HepG2 (cell line): Measurements from ENCODE around the gene ARHGAP10. TPM values are rescaled to one million over a fixed set of nuclear protein-coding genes. Genes with fewer than 3 reads are reported as not detected.

Experiments
- ATAC-seq: fragments of 200-7000 bp; cut with Tn5 transposase; 3 replicates; pipeline ENCODE4 v1.9.1; 2020; ENCODE audit warnings: mild to moderate bottlenecking, moderate library complexity
- BruUV-seq: library from RNA; stranded (reverse); fragments of 400-500 nt; replicated peaks from 2 replicates; lab custom pipeline; 2021; lab: Mats Ljungman, UMichigan
- CTCF ChIA-PET: fragments of 300-600 bp; formaldehyde crosslinking; extraction: SDS; loops from one replicate; lab custom pipeline; 2021; ENCODE audit warnings: low total read pairs, inconsistent platforms, low intra/inter-chr PET ratio; lab: Yijun Ruan, JAX
- POLR2A ChIA-PET: fragments of 350-600 bp; sonication (Branson Sonifier 250); formaldehyde crosslinking; loops from one replicate; lab custom pipeline; 2020; ENCODE audit warnings: antibody characterized with exemption, inconsistent platforms; lab: Yijun Ruan, JAX
- DNase-seq: peaks from one replicate; pipeline ENCODE4 v3.0.0-alpha.2; 2015; ENCODE audit warnings: low spot score
- FAIRE-seq: peaks from 3 replicates; lab custom pipeline; 2011; peaks lifted over from hg19 to GRCh38; lab: Jason Lieb, UNC
- H2AFZ ChIP-seq: one replicate; pipeline ENCODE4 v1.6.1; 2011; ENCODE audit warnings: low read length, inconsistent platforms
- H3K27ac ChIP-seq: fragments of 300-600 bp; 3 replicates; pipeline ENCODE4 v1.8.0; 2011; ENCODE audit warnings: mixed run types, mild to moderate bottlenecking, mixed read lengths, low read length, inconsistent platforms; ENCODE audit not compliant: insufficient read depth; ENCODE audit errors: extremely low read length
- H3K27me3 ChIP-seq, 2 experiments: fragments of 200-600 bp in 1 of 2; 2 replicates in 1 of 2; 3 replicates in 1 of 2; pipeline versions ENCODE4 v1.6.0 to v1.8.0; 2011; ENCODE audit warnings: low read length in 2 of 2, mild to moderate bottlenecking in 2 of 2, moderate library complexity in 2 of 2, inconsistent platforms in 1 of 2; ENCODE audit not compliant: insufficient read depth in 2 of 2, control insufficient read depth in 1 of 2
- H3K36me3 ChIP-seq, 2 experiments: fragments of 200-600 bp in 1 of 2; replicated peaks in 1 of 2; 2 replicates in 1 of 2; 3 replicates in 1 of 2; pipeline versions ENCODE4 v1.5.1 to v1.8.0; 2011; ENCODE audit warnings: low read length in 2 of 2, inconsistent platforms in 1 of 2; ENCODE audit not compliant: insufficient read depth in 2 of 2, control insufficient read depth in 1 of 2
- H3K4me1 ChIP-seq: 2 replicates; pipeline ENCODE4 v1.5.1; 2012; ENCODE audit warnings: low read length, inconsistent platforms; ENCODE audit not compliant: insufficient read depth
- H3K4me2 ChIP-seq: 2 replicates; pipeline ENCODE4 v1.6.0; 2011; ENCODE audit warnings: low read depth, low read length, inconsistent platforms
- H3K4me3 ChIP-seq, 3 experiments: fragments of 200-600 bp in 1 of 3; sonication (generic), shearing (Covaris generic) in 1 of 3; replicated peaks in 1 of 3; 2 replicates each; pipeline ENCODE4 v1.5.1; 2011 to 2016; ENCODE audit warnings: low read length in 3 of 3, inconsistent platforms in 2 of 3, low read depth in 2 of 3, mild to moderate bottlenecking in 2 of 3, control low read depth in 1 of 3, mixed read lengths in 1 of 3; ENCODE audit not compliant: insufficient read depth in 1 of 3
- H3K79me2 ChIP-seq: one replicate; pipeline ENCODE4 v1.6.1; 2011; ENCODE audit warnings: low read length, inconsistent platforms; ENCODE audit not compliant: insufficient read depth
- H3K9ac ChIP-seq: 2 replicates; pipeline ENCODE4 v1.6.0; 2011; ENCODE audit warnings: mild to moderate bottlenecking, low read depth, low read length, inconsistent platforms; ENCODE audit not compliant: insufficient read depth
- H3K9me3 ChIP-seq: 2 replicates; pipeline ENCODE4 v1.5.1; 2012; ENCODE audit warnings: mild to moderate bottlenecking, low read length
- H4K20me1 ChIP-seq: 2 replicates; pipeline ENCODE4 v1.6.0; 2011; ENCODE audit warnings: inconsistent platforms, mild to moderate bottlenecking, low read length, moderate library complexity; ENCODE audit not compliant: insufficient read depth
- HDAC6 ChIP-seq: fragments of 200-600 bp; sonication (generic); IDR thresholded peaks from 2 replicates; pipeline ENCODE4 v1.7.0; 2017; ENCODE audit warnings: mild to moderate bottlenecking, antibody characterized with exemption, low read length, low read depth
- HOXA5 ChIP-seq: sonication (generic); formaldehyde crosslinking; IDR thresholded peaks from 2 replicates; pipeline ENCODE4 v1.4.0; 2020; ENCODE audit warnings: missing genetic modification reagents
- NFE2L1 ChIP-seq: sonication (generic); formaldehyde crosslinking; IDR thresholded peaks from 2 replicates; pipeline ENCODE4 v1.4.0; 2020; ENCODE audit warnings: missing genetic modification reagents, mild to moderate bottlenecking, borderline replicate concordance
- PHB2 ChIP-seq: fragments of 450-650 bp; IDR thresholded peaks from 2 replicates; pipeline ENCODE4 v1.6.1; 2018; ENCODE audit not compliant: partially characterized antibody
- SATB2 ChIP-seq: sonication (generic); formaldehyde crosslinking; IDR thresholded peaks from 2 replicates; pipeline ENCODE4 v1.5.0; 2020; ENCODE audit warnings: missing genetic modification reagents
- ZNF879 ChIP-seq: sonication (generic); formaldehyde crosslinking; IDR thresholded peaks from 2 replicates; pipeline ENCODE4 v1.8.1; 2023; ENCODE audit warnings: missing genetic modification reagents
- WGBS: methylation state at CpG from one replicate; pipeline ENCODE4 v1.1.6; 2017; ENCODE audit warnings: low lambda C conversion rate; 5-methylcytosine and 5-hydroxymethylcytosine counted together
- in situ Hi-C: cut with HindIII; loops from 2 replicates; pipeline ENCODE4 v1.10.0; 2017; ENCODE audit warnings: low pct_unique_long_range_greater_than_20kb; ENCODE audit not compliant: extremely low pct_ligation_motif_present
- intact Hi-C: fragments of 100-400 bp; cut with micrococcal nuclease; formaldehyde crosslinking; loops from one replicate; pipeline ENCODE4 v1.10.0; 2022; ENCODE audit not compliant: unreplicated experiment
- polyA plus RNA-seq, 8 experiments: library from polyadenylated mRNA; depleted of rRNA in 3 of 8; stranded (reverse) in 7 of 8; unstranded in 1 of 8; fragments of >200 nt; fragmentation: Illumina TruSeq in 4 of 8; extraction: Trizol in 4 of 8; gene quantifications; 2 replicates each; pipeline versions ENCODE4 v1.2.1 to v1.2.3, GENCODE V29; 2011 to 2016; ENCODE audit warnings: low read depth in 4 of 8, missing spikeins in 1 of 8, mixed read lengths in 1 of 8; ENCODE audit not compliant: insufficient read depth in 1 of 8
- total RNA-seq, 5 experiments: library from RNA; depleted of rRNA; stranded (reverse); fragments of >200 nt; fragmentation: Illumina TruSeq; extraction: Trizol; gene quantifications; 2 replicates each; pipeline ENCODE4 v1.2.3, GENCODE V29; 2016; ENCODE audit warnings: low read depth in 1 of 5
- TF ChIP-seq, protein P1 (sequence below): sonication (generic); formaldehyde crosslinking; IDR thresholded peaks from 2 replicates; pipeline ENCODE4 v1.4.0; 2020; ENCODE audit warnings: missing genetic modification reagents
- TF ChIP-seq, protein P2 (sequence below): sonication (generic); formaldehyde crosslinking; IDR thresholded peaks from 2 replicates; pipeline ENCODE4 v1.4.0; 2020; ENCODE audit warnings: mild to moderate bottlenecking, low read depth, missing genetic modification reagents
- TF ChIP-seq, protein P3 (sequence below): sonication (generic); formaldehyde crosslinking; conservative IDR thresholded peaks from 2 replicates; pipeline ENCODE4 v1.4.0; 2020; ENCODE audit warnings: mild to moderate bottlenecking, missing genetic modification reagents, moderate library complexity
- TF ChIP-seq, protein P4 (sequence below): sonication (generic); formaldehyde crosslinking; IDR thresholded peaks from 2 replicates; pipeline ENCODE4 v1.5.1; 2020; ENCODE audit warnings: missing genetic modification reagents, mild to moderate bottlenecking, borderline replicate concordance

Gene ARHGAP10
- total and polyA plus RNA-seq, 2 of the 13 experiments (the other 11 are each of a cell fraction or from before 2014, with no cell fraction given) = 0.45 to 1.6 TPM

DNA sequence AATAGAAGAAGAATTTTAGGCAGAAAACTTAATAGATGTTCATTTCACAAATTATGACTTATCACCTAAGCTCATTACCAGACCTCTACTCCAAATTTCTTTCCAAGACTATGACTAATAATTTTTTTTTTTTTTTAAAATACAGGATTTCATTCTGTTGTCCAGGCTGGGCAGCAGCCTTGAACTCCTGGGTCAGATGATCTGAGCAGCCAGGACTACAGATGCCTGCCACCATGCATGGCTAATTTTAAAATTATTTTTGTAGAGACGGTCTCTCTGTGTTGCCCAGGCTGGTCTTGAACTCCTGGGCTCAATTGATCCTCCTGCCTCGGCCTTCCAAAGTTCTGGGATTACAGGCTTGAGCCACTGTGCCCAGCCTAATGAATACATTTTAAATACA lies 119.2 kb downstream of the ARHGAP10 start:
- ChIA-PET CTCF (no interaction called here), POLR2A (no interaction called here)
- H3K9me3 ChIP-seq = no peaks in the 10 kb centered on the region
- H3K9ac ChIP-seq = no peak overlapping the region
- no peak overlapping the region for H3K27ac ChIP-seq
- intact Hi-C loops (no loop called here), in situ Hi-C loops (loop anchor here (25.0 kb wide), 1 partner anchor 689 kb away; no protein-coding TSS in a partner anchor)
- H3K4me3 ChIP-seq = no peak overlapping the region
- 43% methylated on average over 2 of the region's 2 CpGs for WGBS
- DNase-seq = no peak
- TF ChIP-seq HOXA5 (CRISPR knock-in tag) (no peak), HDAC6 (no peak)
- TF ChIP-seq, protein P1, sequence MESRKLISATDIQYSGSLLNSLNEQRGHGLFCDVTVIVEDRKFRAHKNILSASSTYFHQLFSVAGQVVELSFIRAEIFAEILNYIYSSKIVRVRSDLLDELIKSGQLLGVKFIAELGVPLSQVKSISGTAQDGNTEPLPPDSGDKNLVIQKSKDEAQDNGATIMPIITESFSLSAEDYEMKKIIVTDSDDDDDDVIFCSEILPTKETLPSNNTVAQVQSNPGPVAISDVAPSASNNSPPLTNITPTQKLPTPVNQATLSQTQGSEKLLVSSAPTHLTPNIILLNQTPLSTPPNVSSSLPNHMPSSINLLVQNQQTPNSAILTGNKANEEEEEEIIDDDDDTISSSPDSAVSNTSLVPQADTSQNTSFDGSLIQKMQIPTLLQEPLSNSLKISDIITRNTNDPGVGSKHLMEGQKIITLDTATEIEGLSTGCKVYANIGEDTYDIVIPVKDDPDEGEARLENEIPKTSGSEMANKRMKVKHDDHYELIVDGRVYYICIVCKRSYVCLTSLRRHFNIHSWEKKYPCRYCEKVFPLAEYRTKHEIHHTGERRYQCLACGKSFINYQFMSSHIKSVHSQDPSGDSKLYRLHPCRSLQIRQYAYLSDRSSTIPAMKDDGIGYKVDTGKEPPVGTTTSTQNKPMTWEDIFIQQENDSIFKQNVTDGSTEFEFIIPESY (CRISPR knock-in tag) = no peak
- H4K20me1 ChIP-seq = no peaks in the 10 kb centered on the region
- no peaks in the 10 kb centered on the region for H3K27me3 ChIP-seq
- H3K4me1 ChIP-seq = no peaks in the 10 kb centered on the region; the same call in 1 of the 2 replicates
- no peaks in the 10 kb centered on the region for H3K79me2 ChIP-seq
- FAIRE-seq = no peak
- no peaks in the 10 kb centered on the region for H3K36me3 ChIP-seq
- H3K4me2 ChIP-seq = no peak overlapping the region
- BruUV-seq = no TSS peak
- no peak overlapping the region for H2AFZ ChIP-seq
- no peak for ATAC-seq

DNA sequence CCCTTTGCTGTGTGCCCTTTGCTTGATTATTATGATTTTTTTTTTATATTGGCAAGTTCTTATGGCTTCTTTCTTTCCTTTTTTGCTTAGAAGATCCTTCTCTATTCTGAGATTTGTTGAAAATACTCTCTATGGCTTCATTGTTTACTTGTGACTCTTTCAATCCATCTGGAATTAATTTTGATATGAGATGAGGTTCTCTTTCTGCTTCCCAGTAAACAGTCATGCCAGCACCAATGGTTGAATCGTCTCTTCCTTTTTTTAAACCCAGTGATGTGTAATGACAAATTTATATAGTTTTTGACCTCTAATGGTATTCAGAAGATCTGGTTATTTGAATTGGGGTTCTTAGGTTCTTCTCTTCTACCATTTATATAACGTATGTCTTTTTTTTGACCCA lies 121.8 kb downstream of the ARHGAP10 start:
- no peak for FAIRE-seq
- H3K27ac ChIP-seq = no peak overlapping the region
- in situ Hi-C loops = loop anchor here (25.0 kb wide), 1 partner anchor 691 kb away; no protein-coding TSS in a partner anchor
- TF ChIP-seq, protein P2, sequence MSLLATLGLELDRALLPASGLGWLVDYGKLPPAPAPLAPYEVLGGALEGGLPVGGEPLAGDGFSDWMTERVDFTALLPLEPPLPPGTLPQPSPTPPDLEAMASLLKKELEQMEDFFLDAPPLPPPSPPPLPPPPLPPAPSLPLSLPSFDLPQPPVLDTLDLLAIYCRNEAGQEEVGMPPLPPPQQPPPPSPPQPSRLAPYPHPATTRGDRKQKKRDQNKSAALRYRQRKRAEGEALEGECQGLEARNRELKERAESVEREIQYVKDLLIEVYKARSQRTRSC (CRISPR knock-in tag) = no peak
- no peak for TF ChIP-seq SATB2 (CRISPR knock-in tag)
- TF ChIP-seq, protein P3, sequence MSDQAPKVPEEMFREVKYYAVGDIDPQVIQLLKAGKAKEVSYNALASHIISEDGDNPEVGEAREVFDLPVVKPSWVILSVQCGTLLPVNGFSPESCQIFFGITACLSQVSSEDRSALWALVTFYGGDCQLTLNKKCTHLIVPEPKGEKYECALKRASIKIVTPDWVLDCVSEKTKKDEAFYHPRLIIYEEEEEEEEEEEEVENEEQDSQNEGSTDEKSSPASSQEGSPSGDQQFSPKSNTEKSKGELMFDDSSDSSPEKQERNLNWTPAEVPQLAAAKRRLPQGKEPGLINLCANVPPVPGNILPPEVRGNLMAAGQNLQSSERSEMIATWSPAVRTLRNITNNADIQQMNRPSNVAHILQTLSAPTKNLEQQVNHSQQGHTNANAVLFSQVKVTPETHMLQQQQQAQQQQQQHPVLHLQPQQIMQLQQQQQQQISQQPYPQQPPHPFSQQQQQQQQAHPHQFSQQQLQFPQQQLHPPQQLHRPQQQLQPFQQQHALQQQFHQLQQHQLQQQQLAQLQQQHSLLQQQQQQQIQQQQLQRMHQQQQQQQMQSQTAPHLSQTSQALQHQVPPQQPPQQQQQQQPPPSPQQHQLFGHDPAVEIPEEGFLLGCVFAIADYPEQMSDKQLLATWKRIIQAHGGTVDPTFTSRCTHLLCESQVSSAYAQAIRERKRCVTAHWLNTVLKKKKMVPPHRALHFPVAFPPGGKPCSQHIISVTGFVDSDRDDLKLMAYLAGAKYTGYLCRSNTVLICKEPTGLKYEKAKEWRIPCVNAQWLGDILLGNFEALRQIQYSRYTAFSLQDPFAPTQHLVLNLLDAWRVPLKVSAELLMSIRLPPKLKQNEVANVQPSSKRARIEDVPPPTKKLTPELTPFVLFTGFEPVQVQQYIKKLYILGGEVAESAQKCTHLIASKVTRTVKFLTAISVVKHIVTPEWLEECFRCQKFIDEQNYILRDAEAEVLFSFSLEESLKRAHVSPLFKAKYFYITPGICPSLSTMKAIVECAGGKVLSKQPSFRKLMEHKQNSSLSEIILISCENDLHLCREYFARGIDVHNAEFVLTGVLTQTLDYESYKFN = no peak
- TF ChIP-seq PHB2 = no peak
- TF ChIP-seq, protein P4, sequence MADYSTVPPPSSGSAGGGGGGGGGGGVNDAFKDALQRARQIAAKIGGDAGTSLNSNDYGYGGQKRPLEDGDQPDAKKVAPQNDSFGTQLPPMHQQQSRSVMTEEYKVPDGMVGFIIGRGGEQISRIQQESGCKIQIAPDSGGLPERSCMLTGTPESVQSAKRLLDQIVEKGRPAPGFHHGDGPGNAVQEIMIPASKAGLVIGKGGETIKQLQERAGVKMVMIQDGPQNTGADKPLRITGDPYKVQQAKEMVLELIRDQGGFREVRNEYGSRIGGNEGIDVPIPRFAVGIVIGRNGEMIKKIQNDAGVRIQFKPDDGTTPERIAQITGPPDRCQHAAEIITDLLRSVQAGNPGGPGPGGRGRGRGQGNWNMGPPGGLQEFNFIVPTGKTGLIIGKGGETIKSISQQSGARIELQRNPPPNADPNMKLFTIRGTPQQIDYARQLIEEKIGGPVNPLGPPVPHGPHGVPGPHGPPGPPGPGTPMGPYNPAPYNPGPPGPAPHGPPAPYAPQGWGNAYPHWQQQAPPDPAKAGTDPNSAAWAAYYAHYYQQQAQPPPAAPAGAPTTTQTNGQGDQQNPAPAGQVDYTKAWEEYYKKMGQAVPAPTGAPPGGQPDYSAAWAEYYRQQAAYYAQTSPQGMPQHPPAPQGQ (CRISPR knock-in tag) = no peak
- no peak for TF ChIP-seq ZNF879 (CRISPR knock-in tag)
- no peak for TF ChIP-seq NFE2L1 (CRISPR knock-in tag)

More for the DNA sequence above, 121.8 kb downstream of the ARHGAP10 start:
- H3K4me3 ChIP-seq = no peak overlapping the region
- H3K9me3 ChIP-seq = no peaks in the 10 kb centered on the region
- BruUV-seq = no TSS peak
- intact Hi-C loops = no loop called here
- ATAC-seq (no peak), DNase-seq (no peak)
- H3K4me1 ChIP-seq = no peaks in the 10 kb centered on the region
- H3K27me3 ChIP-seq = no peaks in the 10 kb centered on the region
- WGBS = 61% methylated on average over 2 of the region's 2 CpGs
- no peaks in the 10 kb centered on the region for H3K36me3 ChIP-seq
- no peak overlapping the region for H3K4me2 ChIP-seq
- no peak overlapping the region for H3K9ac ChIP-seq
- H2AFZ ChIP-seq = no peak overlapping the region
- no peaks in the 10 kb centered on the region for H4K20me1 ChIP-seq
- ChIA-PET POLR2A (no interaction called here), CTCF (no interaction called here)
- H3K79me2 ChIP-seq = no peaks in the 10 kb centered on the region
